ENCODE measurements around the gene FAM177A1. TPM values are rescaled to one million over a fixed set of nuclear protein-coding genes. Genes with fewer than 3 reads are reported as not detected.
A peak's percentile ranks its signal among the peaks of the same experiment; 100 is the strongest.

Gene FAM177A1
- total and polyA plus RNA-seq, 2 of the 13 experiments (the other 11 are each of a cell fraction or from before 2014, with no cell fraction given) = 72.9 to 119 TPM

DNA sequence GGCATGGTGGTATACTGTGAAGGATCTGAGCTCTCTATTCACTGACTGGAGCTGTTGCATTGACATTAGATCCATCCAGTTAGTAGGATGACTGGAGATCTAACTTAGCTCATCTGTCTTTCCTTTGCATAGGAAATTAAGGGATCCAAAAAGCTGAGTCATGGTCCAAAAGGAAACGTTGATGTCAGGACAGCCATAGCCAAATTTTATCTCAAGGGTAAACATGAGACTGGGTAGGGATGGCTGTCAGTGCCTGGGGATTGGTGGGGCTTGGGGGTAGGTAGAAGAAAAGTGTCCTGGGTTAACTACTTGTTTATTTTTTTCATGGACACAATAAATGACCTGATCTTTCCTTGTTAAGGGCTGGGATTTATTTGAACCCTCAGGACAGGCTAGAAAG, 4.6 kb downstream of the FAM177A1 start (continued):
- TF ChIP-seq NCOA2 (CRISPR knock-in tag; IDR thresholded peaks at IDR 0.05) (peak; percentile 34; the same call in 1 of the 2 replicates), SRY (CRISPR knock-in tag; IDR thresholded peaks at IDR 0.05) (no peak), SMC3 (IDR thresholded peaks at IDR 0.05; ENCODE audit: low read length) (no peak), ZNF550 (CRISPR knock-in tag; IDR thresholded peaks at IDR 0.05; ENCODE audit: borderline replicate concordance) (no peak), ZBTB8A (CRISPR knock-in tag; IDR thresholded peaks at IDR 0.05; ENCODE audit: borderline replicate concordance, low read depth) (no peak), KLF9 (CRISPR knock-in tag; IDR thresholded peaks at IDR 0.05; ENCODE audit: low read depth) (no peak), HNF4G (IDR thresholded peaks at IDR 0.05; ENCODE audit: borderline replicate concordance, low read depth, low read length) (0 out of 2 replicates have a peak, but pooled peaks have one; percentile 20), HNF4G (CRISPR knock-in tag; IDR thresholded peaks at IDR 0.05; ENCODE audit: borderline replicate concordance, low read depth) (no peak), FOXJ3 (CRISPR knock-in tag; IDR thresholded peaks at IDR 0.05; ENCODE audit: borderline replicate concordance) (no peak), NCOR1 (IDR thresholded peaks at IDR 0.05; ENCODE audit: borderline replicate concordance, low read length) (no peak), TRIM24 (CRISPR knock-in tag; IDR thresholded peaks at IDR 0.05) (no peak), ZNF546 (CRISPR knock-in tag; conservative IDR thresholded peaks at IDR 0.05) (no peak), HOXA9 (CRISPR knock-in tag; IDR thresholded peaks at IDR 0.05; ENCODE audit: borderline replicate concordance) (no peak), ZNF567 (CRISPR knock-in tag; IDR thresholded peaks at IDR 0.05; ENCODE audit: borderline replicate concordance) (no peak), MED8 (CRISPR knock-in tag; IDR thresholded peaks at IDR 0.05; ENCODE audit: insufficient replicate concordance) (no peak), PCBP2 (optimal IDR thresholded peaks at IDR 0.05; ENCODE audit: low read depth, low read length, poor library complexity, severe bottlenecking) (no peak), FOXK1 (CRISPR knock-in tag; IDR thresholded peaks at IDR 0.05; ENCODE audit: borderline replicate concordance, low read depth) (peak; percentile 54; the same call in 1 of the 2 replicates)
- TF ChIP-seq, protein P1, sequence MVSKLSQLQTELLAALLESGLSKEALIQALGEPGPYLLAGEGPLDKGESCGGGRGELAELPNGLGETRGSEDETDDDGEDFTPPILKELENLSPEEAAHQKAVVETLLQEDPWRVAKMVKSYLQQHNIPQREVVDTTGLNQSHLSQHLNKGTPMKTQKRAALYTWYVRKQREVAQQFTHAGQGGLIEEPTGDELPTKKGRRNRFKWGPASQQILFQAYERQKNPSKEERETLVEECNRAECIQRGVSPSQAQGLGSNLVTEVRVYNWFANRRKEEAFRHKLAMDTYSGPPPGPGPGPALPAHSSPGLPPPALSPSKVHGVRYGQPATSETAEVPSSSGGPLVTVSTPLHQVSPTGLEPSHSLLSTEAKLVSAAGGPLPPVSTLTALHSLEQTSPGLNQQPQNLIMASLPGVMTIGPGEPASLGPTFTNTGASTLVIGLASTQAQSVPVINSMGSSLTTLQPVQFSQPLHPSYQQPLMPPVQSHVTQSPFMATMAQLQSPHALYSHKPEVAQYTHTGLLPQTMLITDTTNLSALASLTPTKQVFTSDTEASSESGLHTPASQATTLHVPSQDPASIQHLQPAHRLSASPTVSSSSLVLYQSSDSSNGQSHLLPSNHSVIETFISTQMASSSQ (IDR thresholded peaks at IDR 0.05; ENCODE audit: low read depth) = no peak
- TF ChIP-seq, protein P1 (CRISPR knock-in tag; IDR thresholded peaks at IDR 0.05; ENCODE audit: borderline replicate concordance) = no peak
